HG02970 (cell line): ENCODE data around the gene PTPRD.

ENCODE experiments used
- ATAC-seq: cut with Tn5 transposase; IDR thresholded peaks from one replicate; pipeline ENCODE4 v1.9.1; 2021; ENCODE audit warnings: mild to moderate bottlenecking, moderate library complexity, moderate number of reproducible peaks; ENCODE audit not compliant: unreplicated experiment, low FRiP score

The PTPRD gene

GRCh38 chr9:9791611-9792010, 821.2 kb downstream of the PTPRD start:
- ATAC-seq = no peak

GRCh38 chr9:9790216-9790872, 822.5 kb downstream of the PTPRD start:
- peak; percentile 52 for ATAC-seq

- ATAC-seq = no peak
Measured at GRCh38 chr9:9783711-9784110, 829.1 kb downstream of the PTPRD start.

GRCh38 chr9:9783211-9783610, 829.6 kb downstream of the PTPRD start:
- no peak for ATAC-seq

- no peak for ATAC-seq
Measured at GRCh38 chr9:9778293-9778692, 834.5 kb downstream of the PTPRD start.

GRCh38 chr9:9774471-9774870, 838.3 kb downstream of the PTPRD start:
- no peak for ATAC-seq

GRCh38 chr9:9771314-9771713, 841.5 kb downstream of the PTPRD start:
- no peak for ATAC-seq

- ATAC-seq = no peak
Measured at GRCh38 chr9:9764821-9765220, 848.0 kb downstream of the PTPRD start.

GRCh38 chr9:9754186-9754585, 858.6 kb downstream of the PTPRD start:
- no peak for ATAC-seq

- no peak for ATAC-seq
Measured at GRCh38 chr9:9753266-9753665, 859.5 kb downstream of the PTPRD start.

- ATAC-seq = no peak
Measured at GRCh38 chr9:9752722-9753121, 860.1 kb downstream of the PTPRD start.

- ATAC-seq = no peak
Measured at GRCh38 chr9:9751996-9752395, 860.8 kb downstream of the PTPRD start.

- no peak for ATAC-seq
Measured at GRCh38 chr9:9750719-9751118, 862.1 kb downstream of the PTPRD start.

GRCh38 chr9:9749591-9749990, 863.2 kb downstream of the PTPRD start:
- ATAC-seq = no peak

- no peak for ATAC-seq
Measured at GRCh38 chr9:9747787-9748186, 865.0 kb downstream of the PTPRD start.

GRCh38 chr9:9746826-9747225, 866.0 kb downstream of the PTPRD start:
- no peak for ATAC-seq

GRCh38 chr9:9743822-9744221, 869.0 kb downstream of the PTPRD start:
- ATAC-seq = no peak

GRCh38 chr9:9730174-9730573, 882.6 kb downstream of the PTPRD start:
- no peak for ATAC-seq

- ATAC-seq = no peak
Measured at GRCh38 chr9:9729082-9729481, 883.7 kb downstream of the PTPRD start.

- ATAC-seq = no peak
Measured at GRCh38 chr9:9719373-9720112, 893.3 kb downstream of the PTPRD start.

- no peak for ATAC-seq
Measured at GRCh38 chr9:9718691-9719090, 894.1 kb downstream of the PTPRD start.

GRCh38 chr9:9679433-9679832, 933.4 kb downstream of the PTPRD start:
- ATAC-seq = no peak
